NCI-H1930 (cell line): ENCODE data around the gene SLC38A4.
"Not testable (repeated sequence)": the region's sequence is repeated elsewhere in the genome, so short reads cannot be mapped to it uniquely, and the experiment has no call there.

Source experiments
- DNase-seq, 2 experiments: peaks; one replicate each; lab custom pipeline; 2025; lab: John Stamatoyannopoulos, UW

The SLC38A4 gene

GRCh38 chr12:46825591-46826414 lies at the start of gene SLC38A4:
TSS of gene SLC38A4 (minus strand) at chr12:46825997. CDS start at chr12:46793071, 32,926 bp downstream.
- DNase-seq = no peak

GRCh38 chr12:46875095-46875494 lies 49.3 kb upstream of the SLC38A4 start:
- DNase-seq = no peak

- DNase-seq = no peak
Observed at GRCh38 chr12:46874642-46875041, 48.8 kb upstream of the SLC38A4 start.

- DNase-seq = no peak
Observed at GRCh38 chr12:46872135-46872534, 46.3 kb upstream of the SLC38A4 start.

GRCh38 chr12:46865311-46865710 lies 39.5 kb upstream of the SLC38A4 start:
- DNase-seq = no peak

GRCh38 chr12:46858368-46858767 lies 32.6 kb upstream of the SLC38A4 start:
- no peak for DNase-seq

- DNase-seq = no peak
Observed at GRCh38 chr12:46857486-46857885, 31.7 kb upstream of the SLC38A4 start.

GRCh38 chr12:46855760-46856159 lies 30.0 kb upstream of the SLC38A4 start:
- DNase-seq = no peak

GRCh38 chr12:46854188-46854587 lies 28.4 kb upstream of the SLC38A4 start:
- not testable (repeated sequence) for DNase-seq

- DNase-seq = not testable (repeated sequence)
Observed at GRCh38 chr12:46848792-46849191, 23.0 kb upstream of the SLC38A4 start.

- DNase-seq = no peak
Observed at GRCh38 chr12:46847001-46847400, 21.2 kb upstream of the SLC38A4 start.

GRCh38 chr12:46843811-46844210 lies 18.0 kb upstream of the SLC38A4 start:
- no peak for DNase-seq

GRCh38 chr12:46841891-46842290 lies 16.1 kb upstream of the SLC38A4 start:
- no peak for DNase-seq

- DNase-seq = no peak
Observed at GRCh38 chr12:46839964-46840363, 14.2 kb upstream of the SLC38A4 start.

GRCh38 chr12:46839232-46839631 lies 13.4 kb upstream of the SLC38A4 start:
- DNase-seq = no peak

- DNase-seq = no peak
Observed at GRCh38 chr12:46835785-46836184, 10.0 kb upstream of the SLC38A4 start.

- DNase-seq = peak; percentile 79 to 84
Observed at GRCh38 chr12:46832130-46832704, 6.4 kb upstream of the SLC38A4 start.

- DNase-seq = no peak
Observed at GRCh38 chr12:46831335-46832129, 5.7 kb upstream of the SLC38A4 start.

GRCh38 chr12:46830731-46831334 lies 5.0 kb upstream of the SLC38A4 start:
- peak in 1 of 2 experiments; percentile 54 for DNase-seq

GRCh38 chr12:46824709-46825108 lies 1.1 kb downstream of the SLC38A4 start:
- no peak for DNase-seq

GRCh38 chr12:46818642-46819041 lies 7.2 kb downstream of the SLC38A4 start:
- DNase-seq = no peak

- no peak for DNase-seq
Observed at GRCh38 chr12:46815809-46816208, 10.0 kb downstream of the SLC38A4 start.
